Stimulated activated CD4-positive, alpha-beta T cell treated with anti-CD3 and anti-CD28 coated beads, Interleukin-1b, Interleukin-23, amount 100 ng/mL, for 4 hours (primary cell): ENCODE measurements around the gene LANCL1.

Experiments
- DNase-seq, 2 donors: peaks; one replicate each; pipeline ENCODE4 v3.0.0-alpha.2; 2020; ENCODE audit warnings: low read depth in 2 of 2

The LANCL1 gene

GRCh38 chr2:210392469-210392881, 84.1 kb downstream of the LANCL1 start:
- DNase-seq: no peak

- no peak for DNase-seq
Observed at GRCh38 chr2:210389856-210390255, 86.7 kb downstream of the LANCL1 start.

- DNase-seq: no peak
Observed at GRCh38 chr2:210388148-210388547, 88.4 kb downstream of the LANCL1 start.

GRCh38 chr2:210387074-210387473, 89.5 kb downstream of the LANCL1 start:
- DNase-seq: no peak
